ENCODE data around the gene NPAS3.

GRCh38 chr14:33163109-33163508, 224.4 kb downstream of the NPAS3 start:
- TF ChIP-seq GATA2 (IDR thresholded peaks at IDR 0.05; ENCODE audit: low read depth, low read length) (no peak), GATA3 (IDR thresholded peaks at IDR 0.05; ENCODE audit: low read depth, low read length) (no peak)
